Smooth muscle cell (in vitro differentiated cells): ENCODE data around the gene SOWAHA. TPM values are rescaled to one million over a fixed set of nuclear protein-coding genes. Genes with fewer than 3 reads are reported as not detected.

ENCODE experiments used
- DNase-seq: peaks from one replicate; lab custom pipeline; 2025; ENCODE audit not compliant: unreplicated experiment; lab: John Stamatoyannopoulos, UW
- H2AFZ ChIP-seq: fragments of 200-600 bp; sonication (generic); 2 replicates; pipeline ENCODE4 v1.6.0; 2016; ENCODE audit warnings: antibody characterized with exemption, low read depth, mild to moderate bottlenecking
- H3F3A ChIP-seq: fragments of 200-600 bp; sonication (generic); 2 replicates; pipeline ENCODE4 v1.6.0; 2017; ENCODE audit warnings: antibody characterized with exemption, low read depth
- H3K27ac ChIP-seq: fragments of 200-600 bp; sonication (generic); 2 replicates; pipeline ENCODE4 v1.5.1; 2016; ENCODE audit warnings: low read depth, mild to moderate bottlenecking
- H3K27me3 ChIP-seq: fragments of 200-600 bp; sonication (generic); 2 replicates; pipeline ENCODE4 v1.6.1; 2016; ENCODE audit warnings: low read depth, mild to moderate bottlenecking
- H3K36me3 ChIP-seq: fragments of 200-600 bp; sonication (generic); 2 replicates; pipeline ENCODE4 v1.5.1; 2016; ENCODE audit warnings: low read depth
- H3K4me1 ChIP-seq: fragments of 200-600 bp; sonication (generic); 2 replicates; pipeline ENCODE4 v1.5.1; 2016; ENCODE audit warnings: low read depth
- H3K4me2 ChIP-seq: fragments of 200-600 bp; sonication (generic); 2 replicates; pipeline ENCODE4 v1.6.0; 2016; ENCODE audit warnings: mild to moderate bottlenecking
- H3K4me3 ChIP-seq: fragments of 200-600 bp; sonication (generic); 2 replicates; pipeline ENCODE4 v1.5.1; 2016; ENCODE audit warnings: mild to moderate bottlenecking
- H3K79me2 ChIP-seq: fragments of 200-600 bp; sonication (generic); 2 replicates; pipeline ENCODE4 v1.6.0; 2016; ENCODE audit warnings: low read depth, mild to moderate bottlenecking
- H3K9ac ChIP-seq: fragments of 200-600 bp; sonication (generic); 2 replicates; pipeline ENCODE4 v1.6.0; 2016; ENCODE audit warnings: low read depth
- H3K9me3 ChIP-seq: fragments of 200-600 bp; sonication (generic); replicated peaks from 2 replicates; pipeline ENCODE4 v1.5.1; 2016; ENCODE audit warnings: low read depth
- H4K20me1 ChIP-seq: fragments of 200-600 bp; sonication (generic); 2 replicates; pipeline ENCODE4 v1.6.0; 2016; ENCODE audit warnings: low read depth
- WGBS: methylation state at CpG from one replicate; pipeline ENCODE4 v1.1.7; 2016; ENCODE audit warnings: low lambda C conversion rate; 5-methylcytosine and 5-hydroxymethylcytosine counted together
- polyA plus RNA-seq: library from polyadenylated mRNA; unstranded; fragments of >200 nt; fragmentation: Nextera tagmentation; extraction: Ambion mirVana; gene quantifications from 2 replicates; pipeline ENCODE4 v1.2.1, GENCODE V29; 2016
- total RNA-seq: library from RNA; depleted of rRNA; stranded (reverse); fragments of >200 nt; gene quantifications from 2 replicates; pipeline ENCODE4 v1.2.3, GENCODE V29; 2014
- TF ChIP-seq, protein P1 (sequence below): fragments of 200-600 bp; sonication (generic); IDR thresholded peaks from 2 replicates; pipeline ENCODE4 v1.5.1; 2017; ENCODE audit warnings: borderline replicate concordance, mild to moderate bottlenecking, antibody characterized with exemption; ENCODE audit not compliant: insufficient read depth, poor library complexity, severe bottlenecking

The SOWAHA gene
- total and polyA plus RNA-seq, 2 experiments from 2014 or later: 0.43 to 1.5 TPM

GRCh38 chr5:132841305-132841704 lies 28.2 kb downstream of the SOWAHA start:
- no peaks in the 10 kb centered on the region for H4K20me1 ChIP-seq
- H3K36me3 ChIP-seq: no peaks in the 10 kb centered on the region
- H2AFZ ChIP-seq: no peak overlapping the region
- no peaks in the 10 kb centered on the region for H3K9me3 ChIP-seq
- H3K4me2 ChIP-seq: no peak overlapping the region
- no peaks in the 10 kb centered on the region for H3F3A ChIP-seq
- no peak for DNase-seq
- TF ChIP-seq, protein P1, sequence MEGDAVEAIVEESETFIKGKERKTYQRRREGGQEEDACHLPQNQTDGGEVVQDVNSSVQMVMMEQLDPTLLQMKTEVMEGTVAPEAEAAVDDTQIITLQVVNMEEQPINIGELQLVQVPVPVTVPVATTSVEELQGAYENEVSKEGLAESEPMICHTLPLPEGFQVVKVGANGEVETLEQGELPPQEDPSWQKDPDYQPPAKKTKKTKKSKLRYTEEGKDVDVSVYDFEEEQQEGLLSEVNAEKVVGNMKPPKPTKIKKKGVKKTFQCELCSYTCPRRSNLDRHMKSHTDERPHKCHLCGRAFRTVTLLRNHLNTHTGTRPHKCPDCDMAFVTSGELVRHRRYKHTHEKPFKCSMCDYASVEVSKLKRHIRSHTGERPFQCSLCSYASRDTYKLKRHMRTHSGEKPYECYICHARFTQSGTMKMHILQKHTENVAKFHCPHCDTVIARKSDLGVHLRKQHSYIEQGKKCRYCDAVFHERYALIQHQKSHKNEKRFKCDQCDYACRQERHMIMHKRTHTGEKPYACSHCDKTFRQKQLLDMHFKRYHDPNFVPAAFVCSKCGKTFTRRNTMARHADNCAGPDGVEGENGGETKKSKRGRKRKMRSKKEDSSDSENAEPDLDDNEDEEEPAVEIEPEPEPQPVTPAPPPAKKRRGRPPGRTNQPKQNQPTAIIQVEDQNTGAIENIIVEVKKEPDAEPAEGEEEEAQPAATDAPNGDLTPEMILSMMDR: no peak
- H3K27me3 ChIP-seq: no peaks in the 10 kb centered on the region
- H3K79me2 ChIP-seq: no peaks in the 10 kb centered on the region
- no peak overlapping the region for H3K27ac ChIP-seq
- H3K4me1 ChIP-seq: peaks cover 12% of the 10 kb centered on the region
- no peak overlapping the region for H3K9ac ChIP-seq
- H3K4me3 ChIP-seq: no peak overlapping the region
- WGBS: 52% methylated on average over 4 of the region's 4 CpGs

- TF ChIP-seq, protein P1: no peak
- Histone ChIP-seq H2AFZ (no peak overlapping the region), H3K4me3 (no peak overlapping the region), H3K4me2 (no peak overlapping the region), H3F3A (no peaks in the 10 kb centered on the region), H3K9ac (no peak overlapping the region), H3K36me3 (no peaks in the 10 kb centered on the region), H3K9me3 (no peaks in the 10 kb centered on the region), H3K79me2 (no peaks in the 10 kb centered on the region), H4K20me1 (no peaks in the 10 kb centered on the region), H3K27ac (no peak overlapping the region), H3K4me1 (no peaks in the 10 kb centered on the region), H3K27me3 (no peaks in the 10 kb centered on the region)
- no peak for DNase-seq
- 95% methylated on average over 8 of the region's 8 CpGs for WGBS
These were observed 35.2 kb downstream of the SOWAHA start for GRCh38 chr5:132848270-132848669.

DNA sequence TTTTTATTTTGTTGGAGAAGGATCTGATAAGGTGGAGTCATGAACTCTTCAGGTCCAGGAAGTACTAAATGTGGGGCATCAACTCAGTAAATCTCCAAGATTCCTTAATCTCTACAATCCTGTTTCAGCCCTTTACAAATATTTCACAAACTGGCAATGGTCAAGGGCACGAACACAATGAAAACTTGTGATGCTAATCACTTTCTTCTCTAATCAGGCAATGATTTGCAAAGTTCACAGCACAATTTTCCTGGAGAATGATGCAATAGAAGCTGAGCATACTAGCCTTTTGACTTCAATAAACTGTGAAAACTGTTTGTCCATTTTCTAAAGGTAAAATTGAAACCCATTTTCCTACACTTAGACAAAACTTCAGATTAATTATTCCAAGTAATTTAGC lies 36.2 kb downstream of the SOWAHA start:
- Histone ChIP-seq H3F3A (no peaks in the 10 kb centered on the region), H3K27ac (no peak overlapping the region), H4K20me1 (no peaks in the 10 kb centered on the region), H3K4me1 (no peaks in the 10 kb centered on the region), H2AFZ (no peak overlapping the region), H3K79me2 (no peaks in the 10 kb centered on the region), H3K9ac (no peak overlapping the region), H3K4me2 (no peak overlapping the region), H3K9me3 (no peaks in the 10 kb centered on the region), H3K27me3 (no peaks in the 10 kb centered on the region), H3K4me3 (no peak overlapping the region), H3K36me3 (no peaks in the 10 kb centered on the region)
- 70% methylated on average over 1 of the region's 1 CpG for WGBS
- DNase-seq: no peak
- TF ChIP-seq, protein P1: no peak

GRCh38 chr5:132850066-132850465 lies 37.0 kb downstream of the SOWAHA start:
- Histone ChIP-seq H3K9ac (no peak overlapping the region), H4K20me1 (no peaks in the 10 kb centered on the region), H3K4me3 (no peak overlapping the region), H3K36me3 (no peaks in the 10 kb centered on the region), H3F3A (no peaks in the 10 kb centered on the region), H3K9me3 (no peaks in the 10 kb centered on the region), H3K4me2 (no peak overlapping the region), H3K27ac (no peak overlapping the region), H2AFZ (no peak overlapping the region), H3K79me2 (no peaks in the 10 kb centered on the region), H3K4me1 (no peaks in the 10 kb centered on the region), H3K27me3 (no peaks in the 10 kb centered on the region)
- TF ChIP-seq, protein P1: no peak
- WGBS: 88% methylated on average over 2 of the region's 2 CpGs
- no peak for DNase-seq
